ENCODE measurements around the gene DIAPH2. TPM values are rescaled to one million over a fixed set of nuclear protein-coding genes. Genes with fewer than 3 reads are reported as not detected.

DIAPH2 gene
- total and polyA plus RNA-seq, 2 experiments from 2014 or later: 16.2 to 56.6 TPM

- ATAC-seq (no peak), DNase-seq (ENCODE audit: low spot score) (no peak)
- H4K20me1 ChIP-seq (replicated peaks; ENCODE audit: insufficient read depth): no peaks in the 10 kb centered on the region; the same call in 1 of the 2 replicates
- TF ChIP-seq ZNF462 (CRISPR knock-in tag; IDR thresholded peaks at IDR 0.05) (no peak), ZNF331 (CRISPR knock-in tag; IDR thresholded peaks at IDR 0.05; ENCODE audit: low read depth) (no peak), CREB1 (CRISPR knock-in tag; IDR thresholded peaks at IDR 0.05; ENCODE audit: low read depth) (no peak), REST (IDR thresholded peaks at IDR 0.05; ENCODE audit: unreplicated experiment) (no peak), CTCF (conservative IDR thresholded peaks at IDR 0.05; ENCODE audit: low read depth in 2 of 2) (no peak), EZH2 (IDR thresholded peaks at IDR 0.05; ENCODE audit: low read depth, unreplicated experiment) (no peak), POLR2AphosphoS5 (IDR thresholded peaks at IDR 0.05; ENCODE audit: low read depth) (no peak), EZH2phosphoT487 (IDR thresholded peaks at IDR 0.05; ENCODE audit: unreplicated experiment) (no peak), JUNB (IDR thresholded peaks at IDR 0.05; ENCODE audit: unreplicated experiment) (no peak), NANOG (IDR thresholded peaks at IDR 0.05; ENCODE audit: borderline replicate concordance) (no peak), ZNF114 (CRISPR knock-in tag; IDR thresholded peaks at IDR 0.05) (no peak), ETS1 (IDR thresholded peaks at IDR 0.05) (no peak), STAT1 (IDR thresholded peaks at IDR 0.05; ENCODE audit: unreplicated experiment) (no peak)
- H3K4me1 ChIP-seq (ENCODE audit: insufficient read depth): peaks cover 14% of the 10 kb centered on the region
- no peak overlapping the region for H2AFZ ChIP-seq
- H3K4me3 ChIP-seq: no peak overlapping the region
- H3F3A ChIP-seq (replicated peaks; ENCODE audit: low read depth): no peaks in the 10 kb centered on the region
- peaks cover 7% of the 10 kb centered on the region; the same call in 2 of the 3 replicates for H3K4me1 Mint-ChIP-seq
- peaks cover 14% of the 10 kb centered on the region; the same call in 2 of the 3 replicates for H3K9me3 Mint-ChIP-seq
- H3K36me3 ChIP-seq (ENCODE audit: insufficient read depth): no peaks in the 10 kb centered on the region
- no peak overlapping the region for H3K4me3 Mint-ChIP-seq
- peaks cover 14% of the 10 kb centered on the region; the same call in 2 of the 3 replicates for H3K36me3 Mint-ChIP-seq (ENCODE audit: low read depth)
- H3K27me3 Mint-ChIP-seq (ENCODE audit: insufficient read depth, low read depth, poor library complexity): peaks cover 2% of the 10 kb centered on the region
- no peak overlapping the region for H3K4me2 ChIP-seq
- H3K9me2 ChIP-seq (ENCODE audit: insufficient read depth): no peaks in the 10 kb centered on the region
- H3K27me3 ChIP-seq (ENCODE audit: insufficient read depth): no peaks in the 10 kb centered on the region
- H3K79me2 ChIP-seq (replicated peaks; ENCODE audit: insufficient read depth): 0 out of 2 replicates have a peak, but pooled peaks cover 5% of the 10 kb centered on the region
- no peak overlapping the region for H3K27ac Mint-ChIP-seq
- no peak overlapping the region for H3K27ac ChIP-seq (ENCODE audit: low read depth)
These were observed 38.1 kb downstream of the DIAPH2 start for GRCh38 chrX:96722781-96723180.

Data from GM23338 (cell line).